GM21786 (cell line): ENCODE results near the gene KCNT1.

Experiments used
- ATAC-seq: cut with Tn5 transposase; IDR thresholded peaks from one replicate; pipeline ENCODE4 v1.9.1; 2021; ENCODE audit not compliant: unreplicated experiment

KCNT1 gene

GRCh38 chr9:135840539-135840938 is 138.6 kb downstream of the KCNT1 start:
- ATAC-seq: no peak
